Natural killer cell (primary cell): ENCODE data around the gene POLR2B. TPM values are rescaled to one million over a fixed set of nuclear protein-coding genes. Genes with fewer than 3 reads are reported as not detected.

Source experiments
- ATAC-seq, 3 donors: fragments of 150-1000 bp in 2 of 3; fragments of 200-7000 bp in 1 of 3; cut with Tn5 transposase; 1 replicate in 1 of 3; 2 replicates in 2 of 3; pipeline ENCODE4 v1.10.0; 2021; ENCODE audit warnings: mild to moderate bottlenecking in 2 of 3, moderate library complexity in 2 of 3
- DNase-seq, 2 donors: peaks; one replicate each; pipeline versions ENCODE4 v3.0.0 to v3.0.0-alpha.2; 2013 to 2021; ENCODE audit warnings: mixed read lengths in 1 of 2
- H3K27ac ChIP-seq: one replicate; pipeline ENCODE4 v1.5.1; 2013; ENCODE audit warnings: mild to moderate bottlenecking, low read length
- H3K27me3 ChIP-seq: one replicate; pipeline ENCODE4 v1.6.1; 2013; ENCODE audit warnings: low read length; ENCODE audit not compliant: control insufficient read depth, insufficient read depth
- H3K36me3 ChIP-seq: one replicate; pipeline ENCODE4 v1.6.1; 2013; ENCODE audit warnings: low read length; ENCODE audit not compliant: control insufficient read depth, insufficient read depth
- H3K4me1 ChIP-seq: one replicate; pipeline ENCODE4 v1.6.1; 2013; ENCODE audit warnings: low read length; ENCODE audit not compliant: control insufficient read depth, insufficient read depth
- H3K4me3 ChIP-seq: one replicate; pipeline ENCODE4 v1.5.1; 2013; ENCODE audit warnings: low read length
- H3K9me3 ChIP-seq: one replicate; pipeline ENCODE4 v1.6.1; 2013; ENCODE audit warnings: low read length; ENCODE audit not compliant: control insufficient read depth, insufficient read depth
- H3K27ac Mint-ChIP-seq, 2 donors: one replicate each; pipeline ENCODE4 v1.8.0; 2022; ENCODE audit warnings: mild to moderate bottlenecking in 2 of 2, mixed read lengths in 2 of 2, moderate library complexity in 1 of 2
- H3K27me3 Mint-ChIP-seq, 2 donors: one replicate each; pipeline ENCODE4 v1.8.0; 2022; ENCODE audit warnings: low read depth in 2 of 2, mixed read lengths in 2 of 2
- H3K36me3 Mint-ChIP-seq: one replicate; pipeline ENCODE4 v1.8.0; 2022; ENCODE audit warnings: mixed read lengths
- H3K4me1 Mint-ChIP-seq, 2 donors: one replicate each; pipeline ENCODE4 v1.8.0; 2022; ENCODE audit warnings: mixed read lengths in 2 of 2
- H3K4me3 Mint-ChIP-seq: one replicate; pipeline ENCODE4 v1.8.0; 2022; ENCODE audit warnings: mild to moderate bottlenecking, moderate library complexity, mixed read lengths
- H3K9me3 Mint-ChIP-seq, 2 donors: one replicate each; pipeline ENCODE4 v1.8.0; 2022; ENCODE audit warnings: mixed read lengths in 2 of 2
- WGBS: methylation state at CpG from one replicate; pipeline ENCODE4 v1.1.7; 2013; ENCODE audit warnings: missing lambda C conversion rate; ENCODE audit not compliant: insufficient coverage; 5-methylcytosine and 5-hydroxymethylcytosine counted together
- intact Hi-C: fragments of 100-400 bp; cut with micrococcal nuclease; formaldehyde crosslinking; loops from one replicate; pipeline ENCODE4 v1.14.2; 2022
- total RNA-seq, 4 donors: library from RNA; stranded (reverse); fragments of 120-200 nt in 1 of 4; gene quantifications; one replicate each; pipeline versions ENCODE4 v1.2.3 to v1.2.4, GENCODE V29; 2013 to 2022
- TF ChIP-seq, protein P1 (sequence below): fragments of 200-600 bp; IDR thresholded peaks from one replicate; pipeline ENCODE4 v1.8.0; 2022; ENCODE audit warnings: antibody characterized with exemption

POLR2B gene
- total RNA-seq, 3 donors from 2014 or later (not counting 1 experiment from before 2014, with no cell fraction given): 108 to 113 (median 110) TPM

DNA sequence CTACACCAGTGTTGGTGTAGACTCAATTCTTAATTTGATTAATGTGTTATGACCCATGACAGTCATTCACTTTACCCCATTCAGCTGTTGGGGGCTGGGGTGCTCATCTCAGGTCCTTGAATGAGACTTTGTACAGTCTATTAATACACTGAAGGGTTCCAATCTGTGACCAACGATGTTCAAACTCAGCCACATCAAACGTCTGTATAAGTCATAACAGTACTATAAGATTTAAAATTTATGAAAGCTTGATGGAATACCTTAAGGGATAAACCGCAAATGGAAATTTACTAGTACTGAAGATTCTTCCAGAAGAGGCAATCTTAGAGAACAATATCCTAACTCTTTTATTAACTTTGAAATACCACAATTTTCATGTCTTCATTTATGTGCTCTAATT is 37.3 kb upstream of the POLR2B start:
- no peak overlapping the region for H3K27ac Mint-ChIP-seq
- H3K4me3 Mint-ChIP-seq: no peak overlapping the region
- peaks cover 7% of the 10 kb centered on the region for H3K36me3 ChIP-seq
- ATAC-seq (no peak), DNase-seq (no peak)
- no peak overlapping the region for H3K4me3 ChIP-seq
- H3K27me3 Mint-ChIP-seq: no peaks in the 10 kb centered on the region
- 60% methylated on average over 1 of the region's 3 CpGs for WGBS
- H3K27me3 ChIP-seq: no peaks in the 10 kb centered on the region
- H3K9me3 ChIP-seq: no peaks in the 10 kb centered on the region
- no peak overlapping the region for H3K27ac ChIP-seq
- H3K36me3 Mint-ChIP-seq: no peaks in the 10 kb centered on the region
- intact Hi-C loops: no loop called here
- H3K4me1 ChIP-seq: no peaks in the 10 kb centered on the region
- TF ChIP-seq, protein P1, sequence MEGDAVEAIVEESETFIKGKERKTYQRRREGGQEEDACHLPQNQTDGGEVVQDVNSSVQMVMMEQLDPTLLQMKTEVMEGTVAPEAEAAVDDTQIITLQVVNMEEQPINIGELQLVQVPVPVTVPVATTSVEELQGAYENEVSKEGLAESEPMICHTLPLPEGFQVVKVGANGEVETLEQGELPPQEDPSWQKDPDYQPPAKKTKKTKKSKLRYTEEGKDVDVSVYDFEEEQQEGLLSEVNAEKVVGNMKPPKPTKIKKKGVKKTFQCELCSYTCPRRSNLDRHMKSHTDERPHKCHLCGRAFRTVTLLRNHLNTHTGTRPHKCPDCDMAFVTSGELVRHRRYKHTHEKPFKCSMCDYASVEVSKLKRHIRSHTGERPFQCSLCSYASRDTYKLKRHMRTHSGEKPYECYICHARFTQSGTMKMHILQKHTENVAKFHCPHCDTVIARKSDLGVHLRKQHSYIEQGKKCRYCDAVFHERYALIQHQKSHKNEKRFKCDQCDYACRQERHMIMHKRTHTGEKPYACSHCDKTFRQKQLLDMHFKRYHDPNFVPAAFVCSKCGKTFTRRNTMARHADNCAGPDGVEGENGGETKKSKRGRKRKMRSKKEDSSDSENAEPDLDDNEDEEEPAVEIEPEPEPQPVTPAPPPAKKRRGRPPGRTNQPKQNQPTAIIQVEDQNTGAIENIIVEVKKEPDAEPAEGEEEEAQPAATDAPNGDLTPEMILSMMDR: no peak
- no peaks in the 10 kb centered on the region for H3K4me1 Mint-ChIP-seq
- H3K9me3 Mint-ChIP-seq: no peaks in the 10 kb centered on the region

DNA sequence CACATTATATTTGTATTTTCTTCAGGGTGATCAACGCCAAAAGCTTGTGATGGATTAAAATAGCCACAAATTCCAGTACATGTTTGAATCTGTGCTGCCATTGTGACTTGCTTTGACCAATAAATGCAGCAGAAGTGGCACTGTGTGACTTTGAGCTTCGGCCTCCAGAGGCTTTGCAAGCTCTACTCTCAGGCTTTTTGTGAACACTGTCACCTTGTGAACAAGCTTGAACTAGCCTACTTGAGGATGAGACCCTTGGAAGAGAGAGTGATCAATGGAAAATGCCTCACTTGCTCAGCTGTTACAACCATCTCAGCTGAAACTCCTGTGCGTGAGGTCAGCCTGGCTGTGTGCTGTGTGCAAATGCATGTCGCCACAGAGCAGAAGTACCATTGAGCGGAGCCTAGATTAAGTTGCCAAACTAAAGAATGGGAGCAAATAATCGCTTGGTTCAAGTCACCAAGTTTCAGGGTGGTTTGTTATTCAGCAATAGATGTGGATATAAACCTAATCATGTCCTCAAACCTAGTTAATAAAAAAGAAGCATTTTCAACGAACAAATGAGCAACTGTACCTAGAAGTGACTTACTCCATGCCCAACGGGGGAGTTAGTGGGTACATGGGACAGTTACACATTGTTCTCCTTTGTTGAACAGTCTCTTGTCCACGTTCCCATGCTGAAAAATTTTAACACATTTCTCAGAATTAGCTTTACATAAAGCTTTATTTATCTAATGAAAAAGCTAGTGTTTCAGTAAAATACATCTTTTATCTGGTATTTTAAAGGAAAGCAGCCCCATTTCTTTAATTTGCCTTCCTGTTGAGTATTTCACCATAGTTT is 24.8 kb upstream of the POLR2B start:
- Mint-ChIP-seq H3K27me3 (no peaks in the 10 kb centered on the region), H3K4me1 (no peaks in the 10 kb centered on the region), H3K4me3 (no peak overlapping the region), H3K9me3 (no peaks in the 10 kb centered on the region), H3K27ac (no peak overlapping the region), H3K36me3 (no peaks in the 10 kb centered on the region)
- Histone ChIP-seq H3K4me1 (no peaks in the 10 kb centered on the region), H3K27me3 (no peaks in the 10 kb centered on the region), H3K9me3 (no peaks in the 10 kb centered on the region), H3K27ac (no peak overlapping the region), H3K4me3 (no peak overlapping the region), H3K36me3 (no peaks in the 10 kb centered on the region)
- TF ChIP-seq, protein P1: no peak
- intact Hi-C loops: no loop called here
- 89% methylated on average over 8 of the region's 9 CpGs for WGBS
- no peak for DNase-seq
- no peak for ATAC-seq

- no peaks in the 10 kb centered on the region for H3K27me3 ChIP-seq
These were observed 20.6 kb upstream of the POLR2B start for GRCh38 chr4:56958111-56958517.

More at GRCh38 chr4:56958111-56958517, 20.6 kb upstream of the POLR2B start:
- Histone ChIP-seq H3K36me3 (peaks cover 8% of the 10 kb centered on the region), H3K9me3 (no peaks in the 10 kb centered on the region), H3K4me3 (no peak overlapping the region), H3K27ac (no peak overlapping the region), H3K4me1 (no peaks in the 10 kb centered on the region)
- H3K27ac Mint-ChIP-seq: no peak overlapping the region
- H3K36me3 Mint-ChIP-seq: no peaks in the 10 kb centered on the region
- no peak overlapping the region for H3K4me3 Mint-ChIP-seq
- TF ChIP-seq, protein P1: no peak
- intact Hi-C loops: no loop called here
- H3K9me3 Mint-ChIP-seq: no peaks in the 10 kb centered on the region
- no peaks in the 10 kb centered on the region for H3K27me3 Mint-ChIP-seq
- no peaks in the 10 kb centered on the region for H3K4me1 Mint-ChIP-seq
- DNase-seq: no peak
- peak in 1 of 3 donors; percentile 65 for ATAC-seq
- 88% methylated on average over 7 of the region's 7 CpGs for WGBS
